HEK293 (cell line): Measurements from ENCODE around the gene EBF3.

ENCODE experiments used
- ZNF112 ChIP-seq: fragments of 450-650 bp; formaldehyde crosslinking; IDR thresholded peaks from 2 replicates; pipeline ENCODE4 v1.5.0; 2017; ENCODE audit warnings: missing biosample characterization, missing genetic modification characterization
- ZNF266 ChIP-seq: fragments of 450-650 bp; formaldehyde crosslinking; IDR thresholded peaks from 2 replicates; pipeline ENCODE4 v1.5.1; 2016; ENCODE audit warnings: missing biosample characterization, missing genetic modification characterization, low read depth
- ZNF623 ChIP-seq: fragments of 450-650 bp; formaldehyde crosslinking; IDR thresholded peaks from 2 replicates; pipeline ENCODE4 v1.5.1; 2016; ENCODE audit warnings: missing biosample characterization, missing genetic modification characterization
- TF ChIP-seq, protein P1 (sequence below): fragments of 450-650 bp; formaldehyde crosslinking; IDR thresholded peaks from 2 replicates; pipeline ENCODE4 v1.5.1; 2016; ENCODE audit warnings: missing biosample characterization, missing genetic modification characterization, low read depth

DNA sequence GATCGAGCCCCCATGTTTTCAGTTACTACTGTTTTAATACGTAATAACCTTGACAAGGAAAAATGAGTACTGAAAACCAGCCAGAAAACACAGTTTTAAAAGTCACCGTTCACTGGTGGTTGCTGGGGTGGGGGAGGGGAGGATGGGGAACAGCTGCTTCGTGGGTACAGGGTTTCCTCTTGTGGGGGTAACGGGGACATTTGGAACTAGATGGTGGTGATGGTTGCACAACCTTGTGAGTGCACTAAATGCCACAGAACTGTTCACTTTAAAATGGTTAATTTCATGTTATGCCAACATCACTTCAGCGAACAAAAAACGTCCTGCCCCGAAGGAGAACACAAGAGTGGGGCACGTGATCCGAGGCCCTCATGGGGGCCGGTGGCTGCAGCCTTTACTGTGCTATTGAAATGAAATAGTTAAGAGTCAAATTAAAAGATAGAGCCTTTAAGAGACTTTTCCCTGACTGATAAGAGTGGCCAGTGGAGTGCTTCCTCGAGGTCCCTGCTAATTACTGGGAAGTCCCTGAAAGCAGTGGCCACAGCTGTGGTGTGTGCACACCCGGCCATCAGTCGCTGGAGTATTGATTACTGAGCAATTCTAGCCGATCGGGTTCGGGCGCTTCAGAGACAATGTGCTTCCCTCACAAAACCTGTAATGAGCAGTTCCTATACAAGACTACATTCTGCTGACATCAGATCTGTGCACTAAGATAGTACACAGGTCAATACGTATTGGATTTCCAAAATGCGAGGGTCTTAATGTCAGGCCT, 80.3 kb downstream of the EBF3 start:
- no peak for TF ChIP-seq ZNF266
- TF ChIP-seq, protein P1, sequence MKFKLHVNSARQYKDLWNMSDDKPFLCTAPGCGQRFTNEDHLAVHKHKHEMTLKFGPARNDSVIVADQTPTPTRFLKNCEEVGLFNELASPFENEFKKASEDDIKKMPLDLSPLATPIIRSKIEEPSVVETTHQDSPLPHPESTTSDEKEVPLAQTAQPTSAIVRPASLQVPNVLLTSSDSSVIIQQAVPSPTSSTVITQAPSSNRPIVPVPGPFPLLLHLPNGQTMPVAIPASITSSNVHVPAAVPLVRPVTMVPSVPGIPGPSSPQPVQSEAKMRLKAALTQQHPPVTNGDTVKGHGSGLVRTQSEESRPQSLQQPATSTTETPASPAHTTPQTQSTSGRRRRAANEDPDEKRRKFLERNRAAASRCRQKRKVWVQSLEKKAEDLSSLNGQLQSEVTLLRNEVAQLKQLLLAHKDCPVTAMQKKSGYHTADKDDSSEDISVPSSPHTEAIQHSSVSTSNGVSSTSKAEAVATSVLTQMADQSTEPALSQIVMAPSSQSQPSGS = no peak
- TF ChIP-seq ZNF112 (tag by site-specific recombination) = no peak
- TF ChIP-seq ZNF623 = no peak
